H1 (cell line): ENCODE results near the gene LYPD3. TPM values are rescaled to one million over a fixed set of nuclear protein-coding genes. Genes with fewer than 3 reads are reported as not detected.

Source experiments
- CTCF ChIA-PET: fragments of 300-600 bp; sonication (Branson Sonifier 250); formaldehyde crosslinking; loops from one replicate; lab custom pipeline; 2021; ENCODE audit not compliant: partially characterized antibody; lab: Charles Lee
- POLR2A ChIA-PET: fragments of 300-600 bp; sonication (Branson Sonifier 250); formaldehyde crosslinking; loops from one replicate; lab custom pipeline; 2021; ENCODE audit warnings: inconsistent platforms; ENCODE audit not compliant: partially characterized antibody; lab: Charles Lee
- DNase-seq, 2 experiments: peaks; one replicate each; pipeline versions ENCODE4 v3.0.0 to v3.0.0-alpha.2; 2010 to 2022; ENCODE audit warnings: low spot score in 2 of 2, low read depth in 1 of 2, mixed read lengths in 1 of 2
- FAIRE-seq: peaks from 2 replicates; lab custom pipeline; 2011; peaks lifted over from hg19 to GRCh38; lab: Jason Lieb, UNC
- H2AFZ ChIP-seq: 2 replicates; pipeline ENCODE4 v1.8.1; 2012; ENCODE audit warnings: low read length, inconsistent platforms
- H2AK5ac ChIP-seq: 2 replicates; pipeline ENCODE4 v1.6.1; 2013; ENCODE audit warnings: low read depth, low read length
- H2BK120ac ChIP-seq: replicated peaks from 2 replicates; pipeline ENCODE3; 2013; ENCODE audit warnings: low read depth, low read length, inconsistent platforms
- H2BK12ac ChIP-seq: 2 replicates; pipeline ENCODE4 v1.6.1; 2013; ENCODE audit warnings: low read depth, low read length
- H2BK15ac ChIP-seq: 2 replicates; pipeline ENCODE4 v1.6.1; 2013; ENCODE audit warnings: low read length
- H2BK20ac ChIP-seq: 2 replicates; pipeline ENCODE4 v1.6.1; 2013; ENCODE audit warnings: low read length
- H2BK5ac ChIP-seq: 2 replicates; pipeline ENCODE4 v1.6.1; 2013; ENCODE audit warnings: low read depth, low read length
- H3K14ac ChIP-seq: 2 replicates; pipeline ENCODE4 v1.6.1; 2013; ENCODE audit warnings: inconsistent platforms; ENCODE audit not compliant: insufficient read length
- H3K18ac ChIP-seq: 2 replicates; pipeline ENCODE4 v1.6.1; 2013; ENCODE audit warnings: low read length; ENCODE audit errors: extremely low read depth
- H3K23ac ChIP-seq: 2 replicates; pipeline ENCODE4 v1.6.1; 2013; ENCODE audit warnings: inconsistent platforms; ENCODE audit not compliant: insufficient read length
- H3K23me2 ChIP-seq: 2 replicates; pipeline ENCODE4 v1.6.1; 2013; ENCODE audit warnings: low read depth, low read length
- H3K27ac ChIP-seq: 2 replicates; pipeline ENCODE4 v1.6.1; 2011; ENCODE audit warnings: low read depth, low read length, inconsistent platforms
- H3K27me3 ChIP-seq, 4 experiments: replicated peaks in 1 of 4; 1 replicate in 1 of 4; 2 replicates in 3 of 4; pipeline versions ENCODE4 v1.6.1 to v1.8.1; 2011 to 2013; ENCODE audit warnings: low read length in 3 of 4, mild to moderate bottlenecking in 3 of 4, inconsistent platforms in 2 of 4, mixed read lengths in 2 of 4, moderate library complexity in 1 of 4; ENCODE audit not compliant: control insufficient read depth in 3 of 4, insufficient read depth in 3 of 4; ENCODE audit errors: extremely low read depth in 1 of 4
- H3K36me3 ChIP-seq, 4 experiments: 2 replicates each; pipeline versions ENCODE4 v1.6.1 to v1.8.1; 2011 to 2013; ENCODE audit warnings: mild to moderate bottlenecking in 4 of 4, low read length in 3 of 4, moderate library complexity in 2 of 4, control low read depth in 1 of 4, inconsistent platforms in 1 of 4; ENCODE audit not compliant: insufficient read depth in 4 of 4, control insufficient read depth in 2 of 4
- H3K4ac ChIP-seq: replicated peaks from 2 replicates; pipeline ENCODE3; 2013; ENCODE audit warnings: low read length, low read depth, mixed read lengths, inconsistent platforms; ENCODE audit not compliant: insufficient read length
- H3K4me1 ChIP-seq, 4 experiments: replicated peaks in 1 of 4; 1 replicate in 1 of 4; 2 replicates in 3 of 4; pipeline versions ENCODE4 v1.6.1 to v1.8.1; 2011 to 2013; ENCODE audit warnings: low read length in 3 of 4, inconsistent platforms in 2 of 4, mixed read lengths in 1 of 4; ENCODE audit not compliant: insufficient read depth in 4 of 4, control insufficient read depth in 3 of 4
- H3K4me2 ChIP-seq, 2 experiments: 2 replicates each; pipeline versions ENCODE4 v1.6.1 to v1.8.1; 2011 to 2013; ENCODE audit warnings: low read depth in 2 of 2, low read length in 2 of 2, control low read depth in 1 of 2, inconsistent platforms in 1 of 2, mild to moderate bottlenecking in 1 of 2; ENCODE audit not compliant: insufficient read depth in 1 of 2
- H3K4me3 ChIP-seq, 4 experiments: fragments of 200-600, 300-600 bp in 1 of 4; sonication (generic), shearing (Covaris generic), sonication (Bioruptor Twin) in 1 of 4; 2 replicates each; pipeline versions ENCODE4 v1.5.1 to v1.8.1; 2011 to 2016; ENCODE audit warnings: low read length in 4 of 4, low read depth in 3 of 4, control low read depth in 2 of 4, inconsistent platforms in 2 of 4, mild to moderate bottlenecking in 2 of 4, mixed read lengths in 1 of 4, moderate library complexity in 1 of 4; ENCODE audit not compliant: insufficient read depth in 2 of 4; ENCODE audit errors: extremely low read depth in 1 of 4
- H3K56ac ChIP-seq: replicated peaks from 2 replicates; pipeline ENCODE3; 2013; ENCODE audit warnings: low read depth, mild to moderate bottlenecking, mixed read lengths, low read length, inconsistent platforms; ENCODE audit not compliant: insufficient read length
- H3K79me1 ChIP-seq: 2 replicates; pipeline ENCODE4 v1.6.1; 2013; ENCODE audit warnings: low read depth, low read length, control low read depth
- H3K79me2 ChIP-seq, 2 experiments: 2 replicates each; pipeline versions ENCODE4 v1.6.1 to v1.8.1; 2012 to 2013; ENCODE audit warnings: low read length in 2 of 2, mild to moderate bottlenecking in 2 of 2, inconsistent platforms in 1 of 2; ENCODE audit not compliant: insufficient read depth in 2 of 2, control insufficient read depth in 1 of 2
- H3K9ac ChIP-seq, 4 experiments: replicated peaks in 1 of 4; 1 replicate in 1 of 4; 2 replicates in 3 of 4; pipeline versions ENCODE4 v1.6.1 to v1.8.1; 2011 to 2013; ENCODE audit warnings: low read depth in 3 of 4, low read length in 3 of 4, control low read depth in 2 of 4, mild to moderate bottlenecking in 2 of 4, moderate library complexity in 2 of 4, inconsistent platforms in 1 of 4; ENCODE audit errors: extremely low read depth in 1 of 4
- H3K9me3 ChIP-seq, 2 experiments: 2 replicates each; pipeline versions ENCODE4 v1.6.1 to v1.8.1; 2012 to 2013; ENCODE audit warnings: mild to moderate bottlenecking in 2 of 2, moderate library complexity in 2 of 2, control low read depth in 1 of 2, inconsistent platforms in 1 of 2, low read depth in 1 of 2, low read length in 1 of 2, mixed read lengths in 1 of 2; ENCODE audit not compliant: insufficient read depth in 2 of 2
- H4K20me1 ChIP-seq, 2 experiments: replicated peaks in 1 of 2; 2 replicates each; pipeline versions ENCODE3 to v1.8.1; 2011 to 2013; ENCODE audit warnings: inconsistent platforms in 2 of 2, low read length in 2 of 2, mild to moderate bottlenecking in 1 of 2; ENCODE audit not compliant: insufficient read depth in 2 of 2, control insufficient read depth in 1 of 2
- H4K5ac ChIP-seq: 2 replicates; pipeline ENCODE4 v1.6.1; 2013; ENCODE audit warnings: low read length, low read depth, mixed read lengths, inconsistent platforms; ENCODE audit not compliant: insufficient read length
- H4K8ac ChIP-seq: 2 replicates; pipeline ENCODE4 v1.8.0; 2013; ENCODE audit warnings: mild to moderate bottlenecking, moderate library complexity, low read length, inconsistent platforms; ENCODE audit not compliant: insufficient read depth; ENCODE audit errors: extremely low read depth
- H4K91ac ChIP-seq: replicated peaks from 2 replicates; pipeline ENCODE3; 2013; ENCODE audit warnings: low read length, mixed read lengths, inconsistent platforms; ENCODE audit not compliant: insufficient read length
- BCL11A ChIP-seq, 2 experiments: IDR thresholded peaks; one replicate each; pipeline ENCODE4 v1.6.1; 2011; ENCODE audit warnings: low read depth in 2 of 2, low read length in 2 of 2, mild to moderate bottlenecking in 2 of 2
- CHD1 ChIP-seq: IDR thresholded peaks from 2 replicates; pipeline ENCODE4 v1.6.1; 2012; ENCODE audit warnings: low read depth, low read length, improper control_type of control experiment
- CREB1 ChIP-seq: IDR thresholded peaks from 2 replicates; pipeline ENCODE4 v1.6.1; 2012; ENCODE audit warnings: inconsistent platforms
- CTCF ChIP-seq, 3 experiments: IDR thresholded peaks; 1 replicate in 2 of 3; 2 replicates in 1 of 3; pipeline versions ENCODE4 v1.5.1 to v1.6.1; 2011; ENCODE audit warnings: low read length in 3 of 3, mild to moderate bottlenecking in 3 of 3, inconsistent platforms in 2 of 3, low read depth in 1 of 3, moderate library complexity in 1 of 3; ENCODE audit not compliant: insufficient read depth in 1 of 3; ENCODE audit errors: control extremely low read depth in 1 of 3
- EZH2 ChIP-seq: fragments of 200-600 bp; sonication (generic); IDR thresholded peaks from 2 replicates; pipeline ENCODE4 v1.7.1; 2012; ENCODE audit warnings: low read depth, mild to moderate bottlenecking, moderate library complexity, low read length, inconsistent platforms; ENCODE audit not compliant: severe bottlenecking
- MAFK ChIP-seq: IDR thresholded peaks from 2 replicates; pipeline ENCODE4 v1.6.1; 2012; ENCODE audit warnings: low read depth, mild to moderate bottlenecking, improper control_type of control experiment, low read length
- POLR2A ChIP-seq, 2 experiments: IDR thresholded peaks; 1 replicate in 1 of 2; 2 replicates in 1 of 2; pipeline ENCODE4 v1.6.1; 2011; ENCODE audit warnings: low read depth in 2 of 2, low read length in 2 of 2, mild to moderate bottlenecking in 2 of 2; ENCODE audit errors: control extremely low read depth in 1 of 2
- POU5F1 ChIP-seq: IDR thresholded peaks from 2 replicates; pipeline ENCODE4 v1.6.1; 2011; ENCODE audit warnings: low read depth, mild to moderate bottlenecking, low read length, moderate library complexity
- RXRA ChIP-seq: IDR thresholded peaks from 2 replicates; pipeline ENCODE4 v1.6.1; 2011; ENCODE audit warnings: low read depth, mild to moderate bottlenecking, low read length, moderate library complexity; ENCODE audit not compliant: insufficient read depth
- SIN3A ChIP-seq, 2 experiments: IDR thresholded peaks in 1 of 2; conservative IDR thresholded peaks in 1 of 2; 2 replicates each; pipeline ENCODE4 v1.6.1; 2011 to 2012; ENCODE audit warnings: low read length in 2 of 2, improper control_type of control experiment in 1 of 2, low read depth in 1 of 2, mild to moderate bottlenecking in 1 of 2
- SRF ChIP-seq: IDR thresholded peaks from 2 replicates; pipeline ENCODE4 v1.6.1; 2011; ENCODE audit warnings: mild to moderate bottlenecking, low read depth, low read length, moderate library complexity
- TEAD4 ChIP-seq: IDR thresholded peaks from 2 replicates; pipeline ENCODE4 v1.6.1; 2012; ENCODE audit warnings: low read depth, low read length, inconsistent platforms, mixed read lengths
- WGBS, 2 experiments: shearing (Covaris generic) in 1 of 2; methylation state at CpG; one replicate each; pipeline versions ENCODE4 v1.1.6 to v1.1.7; 2013 to 2015; ENCODE audit warnings: low lambda C conversion rate in 2 of 2, mixed read lengths in 2 of 2, inconsistent platforms in 1 of 2, low coverage in 1 of 2, missing lambda C conversion rate in 1 of 2; ENCODE audit not compliant: insufficient replicate concordance in 2 of 2, insufficient coverage in 1 of 2, insufficient read length in 1 of 2; ENCODE audit errors: extremely low coverage in 1 of 2, missing lambda C conversion rate in 1 of 2; 5-methylcytosine and 5-hydroxymethylcytosine counted together
- polyA plus RNA-seq, 7 experiments: library from polyadenylated mRNA; depleted of rRNA in 3 of 7; stranded (reverse) in 5 of 7; unstranded in 2 of 7; fragments of >200 nt in 5 of 7; fragments of 200-250 nt in 2 of 7; gene quantifications; 1 replicate in 5 of 7; 2 replicates in 1 of 7; 4 replicates in 1 of 7; pipeline versions ENCODE4 v1.2.1 to v1.2.3, GENCODE V29; 2011 to 2013; ENCODE audit warnings: missing spikeins in 2 of 7, mixed read lengths in 2 of 7
- total RNA-seq: library from RNA; stranded (reverse); fragmentation: NEBNext Ultra II Directional; extraction: Animal tissue kit (Norgen Biotek cat#: 25700); gene quantifications from 2 replicates; pipeline ENCODE4 v1.2.1, GENCODE V29; 2021

The LYPD3 gene
- total and polyA plus RNA-seq, 2 of the 8 experiments (the other 6 are each of a cell fraction or from before 2014, with no cell fraction given): 4.1 to 16.4 TPM

- Histone ChIP-seq H4K8ac (no peak overlapping the region), H3K9me3 (no peaks in the 10 kb centered on the region), H4K20me1 (peaks cover 0 to 2% of the 10 kb centered on the region in 2 experiments), H2AK5ac (no peak overlapping the region), H3K36me3 (peaks cover 0 to 8% (median 2%) of the 10 kb centered on the region in 4 experiments; a peak in 3 of 8 replicates), H3K4me3 (no peak overlapping the region), H3K56ac (no peak overlapping the region), H3K23ac (no peak overlapping the region), H2BK20ac (no peak overlapping the region), H3K79me2 (no peaks in the 10 kb centered on the region), H3K27ac (no peak overlapping the region), H4K5ac (no peak overlapping the region), H2BK5ac (no peak overlapping the region), H3K4ac (no peak overlapping the region), H3K18ac (no peak overlapping the region), H3K23me2 (peaks cover 12% of the 10 kb centered on the region; the same call in 1 of the 2 replicates), H3K4me2 (no peak overlapping the region), H3K14ac (no peak overlapping the region), H4K91ac (no peak overlapping the region), H3K9ac (no peak overlapping the region), H3K27me3 (peaks cover 3 to 16% (median 14%) of the 10 kb centered on the region in 4 experiments), H2BK12ac (no peak overlapping the region), H3K4me1 (peaks cover 0 to 6% (median 0%) of the 10 kb centered on the region in 4 experiments; a peak in 1 of 7 replicates), H2BK120ac (no peak overlapping the region), H3K79me1 (no peaks in the 10 kb centered on the region), H2AFZ (no peak overlapping the region), H2BK15ac (no peak overlapping the region)
- WGBS, 2 experiments: 73% methylated on average over 3 of the region's 3 CpGs; no CpG with 5 or more reads in 1 of the 2 experiments
- FAIRE-seq (no peak), DNase-seq (no peak)
- ChIA-PET POLR2A (no interaction called here), CTCF (interaction anchor here (0.6 to 1.9 kb wide), 8 partner anchors 19 to 221 kb away, joined by 3 to 9 read pairs (median 4); no protein-coding TSS in a partner anchor)
- TF ChIP-seq TEAD4: no peak
- TF ChIP-seq POU5F1: no peak
- TF ChIP-seq SIN3A (conservative IDR thresholded peaks at IDR 0.05 in 1 of 2, IDR thresholded peaks at IDR 0.05 in 1 of 2; ENCODE audit: low read depth in 1 of 2, low read length in 2 of 2): no peak
- TF ChIP-seq BCL11A (IDR thresholded peaks at IDR 0.05; ENCODE audit: low read depth in 2 of 2, low read length in 2 of 2): no peak
- no peak for TF ChIP-seq CTCF (IDR thresholded peaks at IDR 0.05; ENCODE audit: control extremely low read depth in 1 of 3, insufficient read depth in 1 of 3, low read depth in 1 of 3, low read length in 3 of 3)
- no peak for TF ChIP-seq MAFK
- no peak for TF ChIP-seq POLR2A (IDR thresholded peaks at IDR 0.05; ENCODE audit: control extremely low read depth in 1 of 2, low read depth in 2 of 2, low read length in 2 of 2)
- no peak for TF ChIP-seq CREB1
- no peak for TF ChIP-seq SRF
- TF ChIP-seq EZH2: no peak
- TF ChIP-seq RXRA: no peak
- TF ChIP-seq CHD1: no peak
Measured at GRCh38 chr19:43499042-43499441, 33.6 kb upstream of the LYPD3 start.
